Sciatic nerve (tissue), 2 donors: ENCODE results near the gene ADGRF4. TPM values are rescaled to one million over a fixed set of nuclear protein-coding genes. Genes with fewer than 3 reads are reported as not detected.

Experiments
- ATAC-seq: fragments of 200-7000 bp; cut with Tn5 transposase; one replicate; pipeline ENCODE4 v1.9.1; 2020; ENCODE audit warnings: mild to moderate bottlenecking, moderate library complexity
- DNase-seq: peaks from one replicate; pipeline ENCODE4 v3.0.0-alpha.2; 2020; ENCODE audit warnings: low spot score
- intact Hi-C: fragments of 100-400 bp; cut with DNase I; formaldehyde crosslinking; loops from one replicate; pipeline ENCODE4 v1.14.2; 2022
- total RNA-seq: library from RNA; stranded (reverse); fragmentation: NEBNext Ultra II Directional; extraction: Animal tissue kit (Norgen Biotek cat#: 25700); gene quantifications from one replicate; pipeline ENCODE4 v1.2.1, GENCODE V29; 2021
- donor health status: DM: no; HTN: no; CAD: no.
- donor health status: DM: no; HTN: no; CAD: no.

Gene ADGRF4, protein sequence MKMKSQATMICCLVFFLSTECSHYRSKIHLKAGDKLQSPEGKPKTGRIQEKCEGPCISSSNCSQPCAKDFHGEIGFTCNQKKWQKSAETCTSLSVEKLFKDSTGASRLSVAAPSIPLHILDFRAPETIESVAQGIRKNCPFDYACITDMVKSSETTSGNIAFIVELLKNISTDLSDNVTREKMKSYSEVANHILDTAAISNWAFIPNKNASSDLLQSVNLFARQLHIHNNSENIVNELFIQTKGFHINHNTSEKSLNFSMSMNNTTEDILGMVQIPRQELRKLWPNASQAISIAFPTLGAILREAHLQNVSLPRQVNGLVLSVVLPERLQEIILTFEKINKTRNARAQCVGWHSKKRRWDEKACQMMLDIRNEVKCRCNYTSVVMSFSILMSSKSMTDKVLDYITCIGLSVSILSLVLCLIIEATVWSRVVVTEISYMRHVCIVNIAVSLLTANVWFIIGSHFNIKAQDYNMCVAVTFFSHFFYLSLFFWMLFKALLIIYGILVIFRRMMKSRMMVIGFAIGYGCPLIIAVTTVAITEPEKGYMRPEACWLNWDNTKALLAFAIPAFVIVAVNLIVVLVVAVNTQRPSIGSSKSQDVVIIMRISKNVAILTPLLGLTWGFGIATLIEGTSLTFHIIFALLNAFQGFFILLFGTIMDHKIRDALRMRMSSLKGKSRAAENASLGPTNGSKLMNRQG
- not detected for total RNA-seq

DNA sequence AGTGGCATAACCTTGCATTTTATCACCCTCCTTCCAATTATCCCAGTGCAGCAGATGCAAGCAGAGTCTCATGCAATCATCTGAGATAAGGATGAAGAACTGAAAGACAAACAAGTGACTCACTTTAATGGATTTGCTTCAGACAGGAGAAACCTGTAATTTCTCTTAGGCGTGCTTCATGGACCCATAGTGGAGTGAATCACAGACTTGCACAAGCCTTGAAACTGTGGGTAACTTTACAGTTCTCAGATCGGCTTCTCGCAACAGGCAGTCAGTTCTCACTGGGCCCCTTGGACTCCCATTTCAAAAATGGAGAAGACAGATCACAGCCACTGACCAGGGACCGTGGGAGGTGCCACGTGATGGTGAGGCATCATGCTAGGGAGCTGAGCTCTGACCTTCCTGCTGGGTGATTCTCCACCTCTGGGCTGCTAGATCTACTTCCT is at the start of gene ADGRF4:
Gene ADGRF4 (plus strand): TSS at position 239 of the 446 bp plus-strand sequence. CDS start 8,666 bp downstream, outside the sequence.
- no peak for ATAC-seq
- DNase-seq = no peak
- intact Hi-C loops = loop anchor here (10.0 kb wide), 1 partner anchor 1256 kb away; no protein-coding TSS in a partner anchor

DNA sequence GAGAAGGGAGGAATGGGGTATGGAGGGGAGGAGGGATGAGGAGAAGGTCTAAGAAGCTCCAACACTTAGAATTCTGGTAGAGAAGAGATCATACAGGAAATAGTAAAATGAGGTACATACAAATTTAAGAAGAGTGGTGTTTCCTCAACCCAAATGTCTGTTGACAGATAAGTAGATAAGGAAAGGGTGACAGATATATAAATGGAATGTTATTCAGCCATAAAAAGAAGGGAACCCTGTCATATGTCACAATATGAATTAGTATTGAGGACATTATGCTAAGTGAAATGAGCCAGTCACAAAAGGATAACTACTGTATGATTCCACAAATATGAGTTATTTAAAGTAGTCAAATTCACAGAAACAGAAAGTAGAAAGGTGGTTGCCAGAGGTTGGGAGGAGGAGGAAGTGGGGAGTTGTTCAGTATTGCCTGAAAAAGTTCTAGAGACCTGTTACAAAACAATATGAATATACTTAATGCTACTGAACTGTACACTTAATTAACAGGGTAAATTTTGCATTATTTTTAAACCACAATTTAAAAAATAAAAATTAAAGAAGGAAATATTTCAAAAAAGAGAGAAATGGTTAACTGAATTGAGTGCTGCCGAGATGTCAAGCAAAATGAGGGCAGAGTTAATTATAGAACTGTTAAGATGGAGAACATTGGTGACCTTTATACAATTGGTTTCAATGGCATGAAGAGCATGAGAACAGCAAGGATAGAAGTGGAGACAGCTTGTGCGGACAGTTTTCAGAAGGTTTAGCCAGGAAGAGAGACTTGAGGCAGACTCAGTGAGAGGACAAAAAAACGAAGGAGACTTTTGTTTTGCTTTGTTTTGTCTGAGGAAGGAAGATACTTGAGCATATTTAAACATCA is 47.6 kb upstream of the ADGRF4 start:
- DNase-seq (no peak), ATAC-seq (no peak)
- intact Hi-C loops = no loop called here

DNA sequence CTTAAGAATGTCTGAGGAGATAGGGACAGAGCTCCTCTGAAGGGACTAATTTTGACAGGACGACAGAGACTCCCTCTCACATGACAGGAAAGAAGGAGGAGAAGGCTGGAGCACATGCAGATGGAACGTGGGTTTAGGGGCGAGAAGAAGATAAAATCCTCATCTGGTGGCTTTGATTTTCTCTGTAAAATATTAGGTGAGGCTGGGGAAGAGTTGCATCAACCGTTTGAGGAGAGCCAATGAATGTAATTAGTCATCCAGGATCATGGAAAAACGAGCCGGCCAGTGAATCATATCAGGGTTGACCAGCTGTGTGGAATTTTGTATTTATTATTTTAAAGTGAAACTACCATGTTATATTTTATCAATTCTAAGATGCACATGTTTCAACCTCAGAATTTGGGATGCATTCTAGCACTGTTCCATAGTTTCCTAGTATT is 46.9 kb upstream of the ADGRF4 start:
- ATAC-seq (no peak), DNase-seq (no peak)
- intact Hi-C loops = no loop called here

DNA sequence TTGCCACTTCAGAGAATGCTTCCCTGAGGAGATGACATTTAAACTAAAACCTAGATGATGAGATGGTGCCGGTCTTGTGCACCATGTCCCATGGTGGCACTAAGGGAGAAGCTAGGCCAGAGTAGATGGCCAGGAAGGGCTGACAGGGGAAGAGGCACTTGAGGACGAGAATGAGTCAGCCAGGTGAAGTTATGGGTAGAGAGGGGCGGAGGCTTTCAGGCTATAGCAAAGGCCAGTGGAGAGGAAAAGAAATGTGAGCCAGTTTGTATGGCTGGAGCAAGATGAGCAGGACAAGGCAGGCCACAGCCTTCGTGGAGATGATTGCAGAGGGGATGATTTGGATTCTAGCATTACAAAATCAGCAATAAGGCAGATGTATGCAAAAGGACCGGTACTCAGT is 44.7 kb upstream of the ADGRF4 start:
- no peak for DNase-seq
- intact Hi-C loops = no loop called here
- no peak for ATAC-seq

DNA sequence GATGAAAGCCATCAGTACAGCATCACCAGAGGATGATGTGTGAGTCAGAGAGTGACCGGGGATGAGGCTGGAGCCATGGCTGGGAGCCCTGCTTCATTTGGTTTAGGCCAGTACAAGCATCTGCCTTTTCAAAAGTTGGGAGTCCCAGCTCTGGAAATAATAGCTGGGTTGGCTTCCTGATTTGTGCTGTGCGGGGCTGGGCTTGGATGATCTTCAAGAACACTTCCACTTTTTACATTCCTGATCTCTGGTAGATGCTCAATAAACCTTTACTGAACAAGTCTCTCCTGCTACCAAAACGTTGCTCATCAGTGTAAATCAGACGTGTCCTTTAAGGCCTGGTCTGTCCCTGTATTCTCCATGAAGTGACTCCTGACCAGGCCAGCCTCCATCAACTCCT is 44.1 kb upstream of the ADGRF4 start:
- ATAC-seq = no peak

DNA sequence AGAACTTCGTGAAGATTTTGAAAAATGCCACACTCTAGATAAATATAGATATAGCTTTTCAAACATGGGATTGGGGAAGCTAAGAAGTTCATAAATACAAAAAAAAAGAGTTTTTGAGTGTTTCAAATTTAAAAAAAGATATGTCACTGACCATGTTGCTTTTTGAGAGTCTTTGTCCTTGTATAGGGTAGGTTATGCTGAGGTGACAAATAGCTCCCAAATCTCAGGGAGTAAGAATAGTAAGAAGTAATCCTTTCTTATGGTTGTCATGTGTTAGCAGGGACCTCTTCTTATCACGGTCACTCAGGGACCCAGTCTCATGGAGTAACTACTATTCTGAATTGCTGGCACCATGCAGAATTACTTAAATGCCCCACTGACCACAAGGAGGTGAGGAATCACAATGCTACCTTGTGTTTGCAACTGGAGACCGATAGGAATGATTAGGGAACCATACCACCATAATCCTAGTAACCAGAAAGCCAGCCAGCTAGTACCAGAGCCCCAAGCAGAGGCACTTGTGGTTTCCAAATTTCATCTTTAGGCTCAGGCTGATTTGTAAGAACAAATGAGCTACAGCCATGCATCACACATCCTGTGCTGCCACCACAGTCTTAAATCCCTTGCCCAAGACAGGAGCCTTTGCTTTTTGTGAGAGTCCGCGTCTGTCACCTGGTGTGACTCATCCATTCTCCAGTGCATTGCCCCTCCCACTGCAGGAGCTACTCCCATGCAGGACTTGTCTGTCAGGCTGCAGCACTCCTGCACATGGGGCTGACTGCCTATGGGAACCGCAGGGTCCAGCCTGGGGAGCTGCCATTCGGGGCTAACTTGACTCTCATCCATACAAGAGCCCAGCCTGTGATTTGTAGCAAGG is 42.4 kb upstream of the ADGRF4 start:
- no peak for ATAC-seq
- intact Hi-C loops = no loop called here
- no peak for DNase-seq

More for the DNA sequence above, 44.1 kb upstream of the ADGRF4 start:
- no peak for DNase-seq
- intact Hi-C loops = no loop called here

DNA sequence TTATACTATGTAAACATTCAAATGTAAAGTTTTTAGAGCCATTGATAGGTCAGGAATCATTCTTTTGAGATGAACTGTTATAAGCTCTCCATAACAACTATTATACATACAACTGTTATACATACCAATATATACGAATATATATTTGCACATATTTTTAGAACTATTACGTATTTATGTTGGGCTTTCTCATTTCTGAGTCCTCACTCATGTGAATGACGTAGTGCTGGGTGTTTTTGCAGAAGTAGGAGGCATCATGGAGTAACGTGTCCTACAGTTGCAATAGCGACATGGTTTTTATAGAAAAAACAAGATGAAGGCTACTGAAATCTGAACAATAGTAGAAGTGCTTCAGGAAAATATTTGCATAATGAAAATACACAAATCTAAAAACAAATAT is 36.4 kb upstream of the ADGRF4 start:
- intact Hi-C loops = no loop called here
- ATAC-seq = no peak
- DNase-seq = no peak

DNA sequence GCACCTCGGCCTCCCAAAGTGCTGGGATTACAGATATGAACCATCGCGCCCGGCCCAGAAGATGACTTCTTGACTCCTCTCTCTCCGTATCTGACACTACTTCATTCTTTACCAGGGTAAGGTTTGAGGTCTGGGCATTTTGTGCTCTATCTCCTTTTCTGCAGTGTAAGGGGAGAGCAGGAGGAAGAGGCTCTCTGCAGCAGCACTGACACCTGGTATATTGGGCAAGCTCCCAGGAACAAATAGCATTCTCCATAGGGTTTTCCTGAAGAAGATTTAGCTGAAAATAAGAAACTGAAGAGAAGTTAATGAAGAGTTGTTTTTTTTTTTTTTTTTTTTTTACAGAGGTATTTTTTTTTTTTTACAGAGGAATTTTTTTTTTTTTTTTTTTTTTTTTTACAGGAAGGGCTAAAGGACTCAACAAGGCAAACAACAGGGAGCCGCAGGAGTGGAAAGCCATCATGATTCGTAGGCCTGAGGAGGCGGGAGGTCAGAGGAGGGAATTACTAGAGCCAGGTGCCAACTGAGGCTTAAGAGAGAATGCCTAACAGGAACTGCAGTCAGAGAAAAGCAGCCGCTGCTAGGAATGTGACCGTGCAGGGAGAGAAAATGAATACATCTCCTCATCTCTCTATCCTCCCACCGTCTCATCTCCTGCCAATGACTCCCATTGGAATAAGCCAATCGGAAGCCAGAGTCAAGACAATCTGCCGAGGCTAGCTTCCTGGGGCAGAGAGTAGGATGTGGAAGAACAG is 34.7 kb upstream of the ADGRF4 start:
- no peak for DNase-seq
- no peak for ATAC-seq
- intact Hi-C loops = no loop called here

DNA sequence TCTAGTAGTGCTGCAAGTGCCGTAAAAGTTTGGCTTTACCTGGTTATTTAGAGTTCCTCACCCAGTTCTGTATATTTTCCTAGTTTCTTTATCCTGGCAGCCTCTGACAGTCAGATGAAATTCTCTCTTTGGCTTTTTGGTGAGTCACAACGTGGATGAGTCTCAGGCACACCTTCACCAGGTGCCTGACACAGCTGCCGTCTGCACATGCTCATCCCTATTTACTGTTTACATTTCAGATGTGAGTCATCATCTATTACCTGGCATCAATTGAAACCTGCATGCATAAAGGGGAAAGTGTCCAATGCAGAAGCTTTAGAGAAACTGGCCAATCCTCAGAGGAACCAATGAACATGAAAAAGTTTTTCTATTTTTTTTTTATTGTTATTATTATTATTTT is 33.3 kb upstream of the ADGRF4 start:
- intact Hi-C loops = no loop called here
- no peak for ATAC-seq
- DNase-seq = no peak

DNA sequence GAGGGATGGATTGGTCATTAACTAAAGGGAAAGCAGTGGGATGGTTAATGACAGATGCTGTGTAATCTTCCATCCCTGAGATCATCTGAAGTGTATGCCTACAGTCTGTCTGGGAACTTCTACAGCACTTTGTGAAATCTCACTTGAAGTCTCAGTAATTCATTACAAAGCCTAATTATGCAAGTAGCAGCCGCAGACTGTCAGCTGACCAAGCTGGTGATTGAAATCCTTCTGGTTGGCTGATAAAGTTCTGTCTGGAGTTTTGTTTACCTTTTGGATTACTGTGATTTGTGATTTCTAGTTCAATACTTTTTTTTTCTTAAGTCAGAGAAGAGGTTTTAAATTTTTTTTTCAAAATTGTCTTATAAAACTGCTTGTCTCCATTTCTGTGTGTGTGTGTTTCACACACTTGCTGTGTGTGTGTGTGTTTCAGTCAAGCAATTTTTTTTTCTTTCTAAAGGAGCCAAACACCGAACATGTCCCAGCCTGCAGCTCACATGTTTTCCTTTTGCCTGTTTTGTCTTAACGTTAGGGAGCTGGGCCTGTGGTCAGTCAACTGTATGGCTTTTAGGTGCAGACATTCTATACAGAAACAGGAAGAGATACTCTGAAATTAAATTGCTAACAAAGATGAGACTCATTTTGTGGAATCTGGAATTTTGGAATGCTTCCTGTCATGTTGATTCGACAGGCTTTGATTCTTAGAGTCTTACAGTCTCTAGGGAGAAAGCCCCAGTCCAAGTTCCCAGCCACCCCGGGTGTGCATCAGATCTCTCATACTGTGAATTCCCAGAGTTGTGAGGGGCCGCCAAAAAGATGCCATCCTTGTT is 28.5 kb upstream of the ADGRF4 start:
- ATAC-seq = no peak
- intact Hi-C loops = no loop called here
- DNase-seq = no peak

DNA sequence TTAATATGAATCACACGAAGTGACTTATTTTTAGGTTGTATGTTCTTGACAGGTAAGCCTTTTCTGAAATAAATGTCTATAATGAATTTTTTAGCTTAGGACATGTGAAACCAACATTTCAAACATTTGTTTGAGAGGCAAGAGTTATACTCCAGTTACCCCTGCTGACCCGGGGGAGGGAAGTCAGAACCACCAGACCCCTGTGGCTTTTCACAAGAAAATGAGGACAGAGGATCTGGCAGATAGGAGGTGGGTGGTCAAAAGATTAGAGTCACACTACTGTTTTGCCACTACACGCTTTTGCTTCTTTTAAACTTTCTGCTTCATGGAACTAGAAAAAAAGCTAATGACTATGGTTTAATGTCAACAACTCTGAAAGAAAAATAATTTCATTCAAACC is 27.5 kb upstream of the ADGRF4 start:
- no peak for ATAC-seq

DNA sequence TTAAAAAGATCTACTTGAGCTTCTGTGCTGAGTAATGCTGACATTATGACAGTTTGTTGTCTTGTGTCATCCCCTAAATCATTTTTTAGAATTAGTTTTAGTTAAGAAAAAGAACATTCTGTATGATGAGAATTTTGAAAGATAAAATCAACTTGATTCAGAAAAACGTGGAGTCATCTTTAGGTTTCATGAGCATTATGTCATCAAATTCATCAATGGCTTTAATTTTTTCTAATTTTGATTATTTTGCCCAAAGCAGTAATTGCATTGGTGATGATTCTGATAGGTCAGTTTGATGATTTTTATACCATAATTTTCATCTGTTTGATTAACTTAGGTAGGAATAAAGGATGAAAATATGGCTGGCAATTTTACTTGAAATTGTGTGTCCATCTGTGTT is 26.6 kb upstream of the ADGRF4 start:
- intact Hi-C loops = no loop called here
- no peak for DNase-seq
- no peak for ATAC-seq

More for the DNA sequence above, 27.5 kb upstream of the ADGRF4 start:
- no peak for DNase-seq
- intact Hi-C loops = no loop called here

DNA sequence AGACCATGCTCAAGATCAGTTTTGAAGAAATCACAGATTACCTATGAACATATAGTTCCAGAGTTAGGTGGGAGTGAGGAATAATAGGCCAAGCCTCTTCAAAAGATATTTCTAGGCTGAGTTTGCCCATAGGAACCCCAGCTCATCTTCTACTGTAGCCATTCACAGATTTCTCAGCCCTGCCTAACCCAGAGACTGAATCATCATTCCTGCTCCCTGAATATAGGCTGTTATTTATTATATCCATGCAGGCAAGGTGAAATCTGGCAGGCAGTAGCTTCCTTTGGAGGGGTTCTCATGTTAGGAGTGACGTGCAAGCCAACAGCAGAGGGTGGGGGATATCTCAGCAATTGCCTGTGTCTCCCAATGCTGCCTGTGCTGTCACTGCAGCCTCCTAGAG is 25.6 kb upstream of the ADGRF4 start:
- intact Hi-C loops = no loop called here
- ATAC-seq = no peak

DNA sequence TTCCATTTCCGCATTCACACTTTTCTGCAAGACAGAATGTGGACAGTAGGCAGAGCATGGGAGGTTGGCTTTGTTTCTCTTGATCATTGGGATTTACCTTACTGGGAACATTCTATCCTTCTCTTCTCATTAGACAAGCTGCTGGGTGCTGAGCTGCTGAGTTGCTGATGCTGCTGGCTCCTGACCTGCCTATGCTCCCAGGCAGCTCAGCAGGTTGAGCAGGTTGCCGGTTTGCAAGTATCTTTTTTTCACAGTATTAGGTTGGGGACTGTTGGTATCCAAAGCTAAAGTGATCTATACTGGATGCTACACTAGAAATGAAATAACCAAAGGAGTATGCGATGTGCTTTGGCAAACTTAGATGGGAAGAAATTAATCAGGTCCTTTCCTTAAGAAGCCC is 23.7 kb upstream of the ADGRF4 start:
- DNase-seq = no peak
- ATAC-seq = no peak

More for the DNA sequence above, 25.6 kb upstream of the ADGRF4 start:
- no peak for DNase-seq

DNA sequence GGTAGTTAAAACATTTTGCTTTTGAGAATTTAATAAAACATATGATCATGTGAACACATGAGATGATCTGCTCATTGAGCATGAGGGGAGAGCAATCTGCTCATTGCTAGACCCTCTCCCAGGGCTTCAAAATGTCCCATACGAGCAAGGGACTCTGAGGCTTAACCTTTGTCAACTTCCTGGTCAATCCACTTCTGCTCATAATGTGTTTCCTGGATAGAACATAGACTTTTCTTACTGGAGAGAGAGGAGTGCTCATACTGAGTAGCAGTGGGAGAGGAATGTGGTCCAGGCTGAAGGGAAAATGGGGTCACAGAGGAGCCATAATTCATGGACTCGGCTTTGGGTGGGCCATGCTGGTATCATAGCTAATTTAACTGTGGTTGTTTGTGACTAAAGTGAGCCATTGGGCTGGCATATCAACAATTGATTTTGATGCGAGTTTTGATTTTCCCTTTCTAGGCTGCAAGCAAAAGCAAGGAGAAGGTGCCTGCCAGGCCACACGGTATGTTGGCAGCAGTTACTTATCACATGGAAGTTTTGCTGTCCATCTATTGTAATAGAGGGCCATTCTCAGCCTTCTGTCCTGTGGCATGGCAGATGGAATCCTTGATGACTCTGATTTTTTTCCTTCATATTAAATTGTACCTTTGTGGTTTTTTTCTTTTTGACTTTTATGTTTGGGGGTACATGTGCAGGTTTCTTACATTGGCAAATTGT is 20.8 kb upstream of the ADGRF4 start:
- ATAC-seq (no peak), DNase-seq (no peak)
- intact Hi-C loops = no loop called here

More for the DNA sequence above, 23.7 kb upstream of the ADGRF4 start:
- intact Hi-C loops = no loop called here

DNA sequence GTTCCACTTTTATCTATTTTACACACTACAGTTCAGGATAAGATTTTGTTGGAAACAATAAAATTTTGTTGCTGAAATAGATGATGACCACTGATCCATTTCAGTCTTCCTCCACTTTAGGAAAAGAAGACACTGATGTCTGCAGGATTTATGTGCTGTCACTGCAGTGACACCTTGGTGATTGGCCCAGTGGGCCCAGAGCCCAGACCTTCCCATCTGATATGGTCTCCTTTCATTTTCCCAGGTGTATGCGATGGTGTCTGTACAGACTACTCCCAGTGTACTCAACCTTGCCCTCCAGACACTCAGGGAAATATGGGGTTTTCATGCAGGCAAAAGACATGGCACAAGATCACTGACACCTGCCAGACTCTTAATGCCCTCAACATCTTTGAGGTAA is 19.6 kb upstream of the ADGRF4 start:
- no peak for ATAC-seq
- no peak for DNase-seq
- intact Hi-C loops = no loop called here
